GM12801 (cell line): Measurements from ENCODE around the gene DAB2IP.

ENCODE experiments used
- CTCF ChIP-seq: IDR thresholded peaks from one replicate; pipeline ENCODE4 v1.5.1; 2011; ENCODE audit warnings: control low read depth; ENCODE audit not compliant: insufficient read length; ENCODE audit errors: extremely low read depth

Gene DAB2IP

GRCh38 chr9:121744002-121744686, 92.7 kb downstream of the DAB2IP start:
- TF ChIP-seq CTCF: no peak

- TF ChIP-seq CTCF: no peak
These were observed 93.4 kb downstream of the DAB2IP start for GRCh38 chr9:121744687-121745395.

- TF ChIP-seq CTCF: no peak
These were observed 93.9 kb downstream of the DAB2IP start for GRCh38 chr9:121745396-121745695.

- no peak for TF ChIP-seq CTCF
These were observed 95.0 kb downstream of the DAB2IP start for GRCh38 chr9:121746411-121746810.

GRCh38 chr9:121746866-121747265, 95.4 kb downstream of the DAB2IP start:
- no peak for TF ChIP-seq CTCF

GRCh38 chr9:121748074-121748473, 96.6 kb downstream of the DAB2IP start:
- no peak for TF ChIP-seq CTCF

- TF ChIP-seq CTCF: no peak
These were observed 97.4 kb downstream of the DAB2IP start for GRCh38 chr9:121748727-121749423.
